Panc1 (cell line): ENCODE data around the gene COMMD2.

Experiments
- CTCF ChIP-seq: fragments of 450-650 bp; IDR thresholded peaks from 2 replicates; pipeline ENCODE4 v1.5.1; 2017; ENCODE audit warnings: mild to moderate bottlenecking
- REST ChIP-seq, 2 experiments: IDR thresholded peaks; 2 replicates each; pipeline ENCODE4 v1.6.1; 2011 to 2012; ENCODE audit warnings: low read depth in 2 of 2, control low read depth in 1 of 2, low read length in 1 of 2, mild to moderate bottlenecking in 1 of 2, moderate library complexity in 1 of 2; ENCODE audit not compliant: insufficient read depth in 1 of 2
- TCF7L2 ChIP-seq: IDR thresholded peaks from 2 replicates; pipeline ENCODE4 v1.6.1; 2011; ENCODE audit warnings: mild to moderate bottlenecking, low read depth, low read length, inconsistent platforms

GRCh38 chr3:149771652-149772271 lies 19.5 kb upstream of the COMMD2 start:
- TF ChIP-seq CTCF (peak; percentile 97), TCF7L2 (no peak), REST (IDR thresholded peaks at IDR 0.05; ENCODE audit: insufficient read depth in 1 of 2, low read depth in 2 of 2, low read length in 1 of 2) (no peak)
